K562 (cell line): ENCODE results near the gene CBY3. TPM values are rescaled to one million over a fixed set of nuclear protein-coding genes. Genes with fewer than 3 reads are reported as not detected.
A peak's percentile ranks its signal among the peaks of the same experiment; 100 is the strongest.

ENCODE experiments used
- BACH1 ChIP-seq: fragments of 200-800 bp; sonication (Bioruptor generic); IDR thresholded peaks from 2 replicates; pipeline ENCODE4 v1.6.1; 2016; ENCODE audit warnings: missing genetic modification characterization, missing compliant biosample characterization
- BRCA1 ChIP-seq, 2 experiments: fragments of 450-650 bp in 1 of 2; sonication (generic) in 1 of 2; formaldehyde crosslinking in 1 of 2; IDR thresholded peaks; 2 replicates each; pipeline versions ENCODE4 v1.5.0 to v1.6.1; 2017 to 2020; ENCODE audit warnings: mild to moderate bottlenecking in 1 of 2, missing genetic modification reagents in 1 of 2
- FOXK1 ChIP-seq: sonication (generic); formaldehyde crosslinking; IDR thresholded peaks from 2 replicates; pipeline ENCODE4 v1.8.0; 2022; ENCODE audit warnings: missing genetic modification reagents, mild to moderate bottlenecking, borderline replicate concordance
- GTF2A2 ChIP-seq: IDR thresholded peaks from 2 replicates; pipeline ENCODE4 v1.6.1; 2016; ENCODE audit warnings: mild to moderate bottlenecking, missing genetic modification characterization, missing compliant biosample characterization
- KLF10 ChIP-seq: fragments of 250-450 bp; sonication (Bioruptor Pico); IDR thresholded peaks from 2 replicates; pipeline ENCODE4 v1.6.1; 2021; ENCODE audit warnings: matching md5 sums
- MAFK ChIP-seq: IDR thresholded peaks from 2 replicates; pipeline ENCODE4 v1.6.1; 2011; ENCODE audit warnings: low read length, improper control_type of control experiment
- NFIC ChIP-seq: fragments of 450-650 bp; IDR thresholded peaks from 2 replicates; pipeline ENCODE4 v1.6.1; 2017; ENCODE audit warnings: mild to moderate bottlenecking, inconsistent platforms
- NR3C1 ChIP-seq: sonication (generic); formaldehyde crosslinking; IDR thresholded peaks from 2 replicates; pipeline ENCODE4 v1.8.1; 2022; ENCODE audit warnings: missing genetic modification reagents
- POLR3A ChIP-seq: IDR thresholded peaks from 2 replicates; pipeline ENCODE4 v1.6.1; 2011; ENCODE audit warnings: borderline replicate concordance, mild to moderate bottlenecking, moderate library complexity; ENCODE audit not compliant: insufficient read length, insufficient read depth; ENCODE audit errors: extremely low read depth
- POLR3G ChIP-seq: IDR thresholded peaks from 2 replicates; pipeline ENCODE4 v1.6.1; 2011; ENCODE audit not compliant: insufficient read length, insufficient replicate concordance; ENCODE audit errors: extremely low read depth
- PRMT5 ChIP-seq: sonication (generic); formaldehyde crosslinking; IDR thresholded peaks from 2 replicates; pipeline ENCODE4 v1.5.0; 2020; ENCODE audit warnings: missing genetic modification reagents
- SAFB ChIP-seq: fragments of 200-400 bp; formaldehyde crosslinking; IDR thresholded peaks from 2 replicates; pipeline ENCODE4 v1.6.1; 2017; ENCODE audit warnings: low read depth, low read length, borderline replicate concordance
- SETDB1 ChIP-seq: IDR thresholded peaks from one replicate; pipeline ENCODE4 v1.6.1; 2012; ENCODE audit warnings: low read length, control low read depth, inconsistent platforms
- STAG1 ChIP-seq: sonication (generic); formaldehyde crosslinking; IDR thresholded peaks from 2 replicates; pipeline ENCODE4 v1.5.0; 2020; ENCODE audit warnings: missing genetic modification reagents, borderline replicate concordance
- ZC3H4 ChIP-seq: sonication (generic); formaldehyde crosslinking; IDR thresholded peaks from 2 replicates; pipeline ENCODE4 v1.9.0; 2021; ENCODE audit warnings: missing genetic modification reagents, borderline replicate concordance
- ZFX ChIP-seq: sonication (generic); formaldehyde crosslinking; IDR thresholded peaks from 2 replicates; pipeline ENCODE4 v1.8.0; 2022; ENCODE audit warnings: mild to moderate bottlenecking, missing genetic modification reagents, moderate library complexity
- ZNF134 ChIP-seq: fragments of 250-450 bp; sonication (Bioruptor Pico); conservative IDR thresholded peaks from 2 replicates; pipeline ENCODE4 v1.4.0; 2020
- ZNF146 ChIP-seq: IDR thresholded peaks from one replicate; pipeline ENCODE4 v1.6.1; 2018; ENCODE audit warnings: missing compliant biosample characterization; ENCODE audit not compliant: unreplicated experiment
- ZNF274 ChIP-seq: IDR thresholded peaks from 2 replicates; pipeline ENCODE4 v1.6.1; 2011; ENCODE audit warnings: low read depth, mild to moderate bottlenecking, low read length, moderate library complexity, borderline replicate concordance
- ZNF589 ChIP-seq: fragments of 200-800 bp; sonication (Bioruptor generic); IDR thresholded peaks from 2 replicates; pipeline ENCODE4 v1.6.1; 2016; ENCODE audit warnings: low read depth, missing genetic modification characterization, missing compliant biosample characterization
- ZNF76 ChIP-seq: fragments of 250-450 bp; sonication (Bioruptor Pico); IDR thresholded peaks from 2 replicates; pipeline ENCODE4 v1.4.0; 2020; ENCODE audit warnings: mild to moderate bottlenecking, moderate library complexity, borderline replicate concordance
- polyA plus RNA-seq, 8 experiments: library from polyadenylated mRNA; depleted of rRNA in 4 of 8; stranded (reverse) in 5 of 8; unstranded in 3 of 8; fragments of >200 nt; fragmentation: Nextera tagmentation in 2 of 8; fragmentation: Illumina TruSeq in 1 of 8; extraction: Ambion mirVana in 2 of 8; extraction: Trizol in 1 of 8; gene quantifications; 2 replicates each; pipeline versions ENCODE4 v1.2.1 to v1.2.3, GENCODE V29; 2011 to 2014; ENCODE audit warnings: inconsistent platforms in 1 of 8, missing spikeins in 1 of 8
- total RNA-seq, 7 experiments: library from RNA; depleted of rRNA in 6 of 7; stranded (reverse); fragments of >200 nt in 6 of 7; fragmentation: Illumina TruSeq in 2 of 7; extraction: Trizol in 2 of 7; gene quantifications; 2 replicates each; pipeline versions ENCODE4 v1.2.1 to v1.2.3, GENCODE V29; 2011 to 2021; ENCODE audit warnings: low replicate concordance in 1 of 7
- TF ChIP-seq, protein P1 (sequence below): IDR thresholded peaks from 2 replicates; pipeline ENCODE4 v1.6.1; 2011; ENCODE audit warnings: borderline replicate concordance, low read depth, mild to moderate bottlenecking, moderate library complexity, low read length; ENCODE audit not compliant: insufficient read depth, poor library complexity, severe bottlenecking
- TF ChIP-seq, protein P2 (sequence below): fragments of 250-450 bp; sonication (Bioruptor Pico); IDR thresholded peaks from 2 replicates; pipeline ENCODE4 v1.8.0; 2022; ENCODE audit warnings: inconsistent platforms, mild to moderate bottlenecking, moderate library complexity, borderline replicate concordance
- TF ChIP-seq, protein P3 (sequence below): sonication (generic); formaldehyde crosslinking; IDR thresholded peaks from 2 replicates; pipeline ENCODE4 v1.9.0; 2022; ENCODE audit warnings: mild to moderate bottlenecking, missing genetic modification reagents

Gene CBY3
- total and polyA plus RNA-seq, 9 of the 15 experiments (the other 6 are each of a cell fraction or from before 2014, with no cell fraction given): not detected

DNA sequence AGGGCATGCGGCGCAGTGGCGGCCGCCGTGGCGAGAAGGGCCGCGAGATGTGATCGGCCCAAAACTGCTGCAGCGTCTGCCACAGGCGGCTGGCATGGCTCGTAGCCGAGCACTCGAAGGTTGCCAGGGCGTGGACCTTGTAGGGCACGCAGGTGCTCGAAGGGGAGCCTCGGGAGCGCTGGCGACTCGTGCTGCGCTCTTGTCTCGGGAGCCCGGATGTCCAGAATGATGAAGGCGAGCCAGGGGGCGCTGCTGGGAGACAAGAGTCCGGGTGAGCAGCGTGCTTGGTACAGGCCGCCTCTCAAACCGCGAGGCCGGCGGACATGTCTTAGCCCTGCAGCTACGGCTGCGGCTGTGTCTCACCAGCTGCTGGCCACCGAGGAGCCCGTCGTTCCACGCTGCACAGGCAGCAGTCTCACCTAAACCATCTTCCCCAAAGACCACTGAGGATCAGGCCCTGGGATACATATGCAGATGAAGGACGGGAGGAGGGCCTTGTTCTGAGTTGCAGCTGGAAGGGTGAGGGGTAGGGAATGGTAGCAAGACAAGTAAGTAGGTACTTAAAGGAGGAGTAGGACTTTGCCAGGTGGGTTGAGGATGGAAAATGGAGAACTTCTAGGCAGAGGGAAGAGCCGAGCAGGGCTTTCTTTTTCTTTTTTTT lies 1.7 kb downstream of the CBY3 start (continued):
- TF ChIP-seq, protein P1, sequence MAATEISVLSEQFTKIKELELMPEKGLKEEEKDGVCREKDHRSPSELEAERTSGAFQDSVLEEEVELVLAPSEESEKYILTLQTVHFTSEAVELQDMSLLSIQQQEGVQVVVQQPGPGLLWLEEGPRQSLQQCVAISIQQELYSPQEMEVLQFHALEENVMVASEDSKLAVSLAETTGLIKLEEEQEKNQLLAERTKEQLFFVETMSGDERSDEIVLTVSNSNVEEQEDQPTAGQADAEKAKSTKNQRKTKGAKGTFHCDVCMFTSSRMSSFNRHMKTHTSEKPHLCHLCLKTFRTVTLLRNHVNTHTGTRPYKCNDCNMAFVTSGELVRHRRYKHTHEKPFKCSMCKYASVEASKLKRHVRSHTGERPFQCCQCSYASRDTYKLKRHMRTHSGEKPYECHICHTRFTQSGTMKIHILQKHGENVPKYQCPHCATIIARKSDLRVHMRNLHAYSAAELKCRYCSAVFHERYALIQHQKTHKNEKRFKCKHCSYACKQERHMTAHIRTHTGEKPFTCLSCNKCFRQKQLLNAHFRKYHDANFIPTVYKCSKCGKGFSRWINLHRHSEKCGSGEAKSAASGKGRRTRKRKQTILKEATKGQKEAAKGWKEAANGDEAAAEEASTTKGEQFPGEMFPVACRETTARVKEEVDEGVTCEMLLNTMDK: peak; percentile 21
- TF ChIP-seq NFIC (peak; percentile 3; the same call in 1 of the 2 replicates), FOXK1 (CRISPR knock-in tag) (0 out of 2 replicates have a peak, but pooled peaks have one; percentile 36), NR3C1 (CRISPR knock-in tag) (peak; percentile 22; the same call in 1 of the 2 replicates), ZFX (CRISPR knock-in tag) (peak; percentile 87), GTF2A2 (tag) (no peak), SAFB (no peak), ZC3H4 (CRISPR knock-in tag) (peak; percentile 82; the same call in 1 of the 2 replicates), SETDB1 (no peak), POLR3A (no peak), BACH1 (no peak), ZNF76 (CRISPR knock-in tag) (no peak), KLF10 (CRISPR knock-in tag) (no peak), STAG1 (CRISPR knock-in tag) (peak; percentile 43; the same call in 1 of the 2 replicates), BRCA1 (IDR thresholded peaks at IDR 0.05) (no peak), BRCA1 (CRISPR knock-in tag; IDR thresholded peaks at IDR 0.05) (0 out of 2 replicates have a peak, but pooled peaks have one; percentile 75), PRMT5 (CRISPR knock-in tag) (no peak), MAFK (no peak), POLR3G (no peak), ZNF134 (no peak), ZNF146 (CRISPR knock-in tag) (peak; percentile 5), ZNF274 (0 out of 2 replicates have a peak, but pooled peaks have one; percentile 6), ZNF589 (CRISPR knock-in tag) (0 out of 2 replicates have a peak, but pooled peaks have one; percentile 7)
- TF ChIP-seq, protein P2, sequence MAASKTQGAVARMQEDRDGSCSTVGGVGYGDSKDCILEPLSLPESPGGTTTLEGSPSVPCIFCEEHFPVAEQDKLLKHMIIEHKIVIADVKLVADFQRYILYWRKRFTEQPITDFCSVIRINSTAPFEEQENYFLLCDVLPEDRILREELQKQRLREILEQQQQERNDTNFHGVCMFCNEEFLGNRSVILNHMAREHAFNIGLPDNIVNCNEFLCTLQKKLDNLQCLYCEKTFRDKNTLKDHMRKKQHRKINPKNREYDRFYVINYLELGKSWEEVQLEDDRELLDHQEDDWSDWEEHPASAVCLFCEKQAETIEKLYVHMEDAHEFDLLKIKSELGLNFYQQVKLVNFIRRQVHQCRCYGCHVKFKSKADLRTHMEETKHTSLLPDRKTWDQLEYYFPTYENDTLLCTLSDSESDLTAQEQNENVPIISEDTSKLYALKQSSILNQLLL (CRISPR knock-in tag): no peak
- TF ChIP-seq, protein P3, sequence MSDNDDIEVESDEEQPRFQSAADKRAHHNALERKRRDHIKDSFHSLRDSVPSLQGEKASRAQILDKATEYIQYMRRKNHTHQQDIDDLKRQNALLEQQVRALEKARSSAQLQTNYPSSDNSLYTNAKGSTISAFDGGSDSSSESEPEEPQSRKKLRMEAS (CRISPR knock-in tag): peak; percentile 78; the same call in 1 of the 2 replicates
